ENCODE results near the gene LHX2.

LHX2 gene

DNA sequence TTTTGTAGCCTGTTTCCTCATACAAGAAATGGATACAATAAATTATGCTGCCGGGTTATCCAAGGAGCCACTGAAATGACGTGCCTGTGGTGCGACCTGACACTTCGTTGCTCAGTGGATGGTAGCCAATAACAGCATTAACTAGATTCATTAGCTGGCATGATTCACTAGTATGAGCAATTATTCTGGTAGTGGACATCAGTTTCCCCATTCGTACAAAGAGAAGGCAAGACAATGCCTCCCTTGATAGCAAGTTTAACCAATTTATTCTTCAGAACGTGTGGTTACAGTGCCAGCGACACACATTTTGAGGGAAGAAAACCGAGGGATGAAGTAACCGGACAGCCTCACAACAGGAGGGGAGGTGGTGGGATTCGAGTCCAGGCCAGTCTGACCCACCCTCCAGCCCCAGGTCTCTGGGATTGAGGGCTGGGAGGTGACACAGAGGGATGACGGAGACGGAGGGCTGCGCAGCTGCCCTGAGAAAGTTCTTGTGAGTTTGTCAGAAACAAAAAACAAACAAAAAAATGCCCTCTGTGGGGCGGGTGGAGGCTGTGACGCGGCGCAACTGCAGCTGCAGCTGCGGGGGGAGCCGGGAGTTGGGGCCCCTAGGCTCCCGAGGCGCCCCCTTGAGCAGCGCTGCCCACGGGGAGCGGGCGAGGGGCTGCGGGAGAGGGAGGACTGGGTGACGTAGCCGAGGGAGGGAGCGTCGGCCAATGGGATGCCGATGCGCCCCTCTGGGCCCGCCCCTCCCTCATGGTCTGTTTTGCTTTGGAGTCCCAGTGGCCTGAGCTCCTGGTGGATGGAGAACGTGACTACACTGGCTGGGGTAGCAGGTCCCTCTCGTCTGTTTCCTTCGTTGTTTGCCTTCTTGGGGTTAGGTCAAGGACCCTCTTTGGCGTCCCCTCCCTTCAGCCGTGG, 10.9 kb downstream of the LHX2 start:
- no peak for DNase-seq (ENCODE audit: low spot score)
- Mint-ChIP-seq H3K4me1 (ENCODE audit: low read depth) (peaks cover 2% of the 10 kb centered on the region), H3K4me3 (no peak overlapping the region), H3K27me3 (ENCODE audit: low read depth) (peaks cover 73% of the 10 kb centered on the region), H3K9me3 (no peaks in the 10 kb centered on the region), H3K27ac (no peak overlapping the region), H3K36me3 (ENCODE audit: low read depth) (no peaks in the 10 kb centered on the region)

DNA sequence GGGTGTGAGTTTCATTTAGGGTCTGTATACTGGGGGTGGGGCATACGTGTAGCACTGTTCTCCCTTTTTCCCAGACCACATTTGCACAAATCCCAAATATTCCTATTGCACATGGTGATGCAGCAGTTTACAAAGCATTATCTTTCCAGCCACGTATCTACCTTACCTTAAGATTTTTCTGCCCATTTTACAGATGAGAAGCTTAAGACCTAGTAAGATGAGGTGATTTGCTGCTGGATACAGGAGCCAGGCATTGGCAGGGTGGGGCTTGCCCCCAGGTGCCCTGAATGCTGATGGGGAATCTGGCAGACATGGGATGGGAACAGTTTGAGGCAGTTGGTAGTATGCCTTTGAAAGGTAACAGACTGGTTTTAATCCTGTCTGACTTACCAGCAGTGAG, 12.5 kb downstream of the LHX2 start:
- Mint-ChIP-seq H3K9me3 (no peaks in the 10 kb centered on the region), H3K4me1 (ENCODE audit: low read depth) (peaks cover 2% of the 10 kb centered on the region), H3K27me3 (ENCODE audit: low read depth) (peaks cover 74% of the 10 kb centered on the region), H3K4me3 (no peak overlapping the region), H3K36me3 (ENCODE audit: low read depth) (no peaks in the 10 kb centered on the region), H3K27ac (no peak overlapping the region)
- DNase-seq (ENCODE audit: low spot score): no peak

DNA sequence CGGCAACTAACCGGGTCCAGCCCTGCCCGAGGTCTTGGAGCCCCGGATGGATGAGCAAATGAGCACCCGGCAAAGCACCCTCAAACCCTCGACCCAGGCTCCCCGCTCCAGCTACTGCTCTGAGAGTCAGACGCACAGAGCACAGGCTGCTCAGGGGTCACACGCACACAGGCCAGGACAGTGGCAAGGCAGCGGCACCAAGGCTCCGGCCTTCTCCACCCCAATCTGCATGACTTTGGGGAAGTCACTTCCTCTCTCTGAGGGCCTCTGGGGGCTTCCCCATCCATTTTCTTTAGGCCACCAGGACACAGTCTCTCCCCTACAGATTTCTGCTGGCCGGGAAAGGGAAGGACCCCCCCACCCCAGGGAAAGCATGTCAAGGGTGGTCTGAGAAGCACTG, 18.0 kb downstream of the LHX2 start:
- Mint-ChIP-seq H3K27ac (no peak overlapping the region), H3K27me3 (ENCODE audit: low read depth) (peaks cover 59% of the 10 kb centered on the region), H3K4me3 (no peak overlapping the region), H3K4me1 (ENCODE audit: low read depth) (no peaks in the 10 kb centered on the region), H3K9me3 (no peaks in the 10 kb centered on the region), H3K36me3 (ENCODE audit: low read depth) (no peaks in the 10 kb centered on the region)
- DNase-seq (ENCODE audit: low spot score): no peak

DNA sequence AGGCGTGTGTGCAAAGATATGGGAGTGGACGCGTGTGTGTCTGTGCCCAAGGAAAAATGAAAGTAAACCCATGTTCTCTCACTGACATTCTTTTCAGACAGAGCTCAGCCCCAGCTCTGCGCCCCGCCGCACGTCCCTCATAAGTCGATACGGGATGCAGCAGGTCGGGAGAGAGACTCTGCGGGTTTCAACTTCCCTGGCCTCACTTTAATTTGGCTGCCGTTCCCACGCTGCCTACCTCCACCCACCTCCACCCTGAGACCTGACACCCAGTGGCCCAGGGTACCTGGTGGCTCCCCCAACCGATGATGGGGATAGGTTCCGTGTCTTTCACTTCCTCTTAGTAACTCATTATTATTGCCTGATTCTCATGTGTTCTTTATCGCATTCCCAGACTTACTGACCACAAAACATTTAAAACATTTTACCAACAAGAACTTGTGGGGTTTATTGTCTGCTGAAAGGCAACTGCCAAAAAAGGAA, 19.4 kb downstream of the LHX2 start:
- H3K4me3 Mint-ChIP-seq: no peak overlapping the region
- no peaks in the 10 kb centered on the region for H3K36me3 Mint-ChIP-seq (ENCODE audit: low read depth)

DNA sequence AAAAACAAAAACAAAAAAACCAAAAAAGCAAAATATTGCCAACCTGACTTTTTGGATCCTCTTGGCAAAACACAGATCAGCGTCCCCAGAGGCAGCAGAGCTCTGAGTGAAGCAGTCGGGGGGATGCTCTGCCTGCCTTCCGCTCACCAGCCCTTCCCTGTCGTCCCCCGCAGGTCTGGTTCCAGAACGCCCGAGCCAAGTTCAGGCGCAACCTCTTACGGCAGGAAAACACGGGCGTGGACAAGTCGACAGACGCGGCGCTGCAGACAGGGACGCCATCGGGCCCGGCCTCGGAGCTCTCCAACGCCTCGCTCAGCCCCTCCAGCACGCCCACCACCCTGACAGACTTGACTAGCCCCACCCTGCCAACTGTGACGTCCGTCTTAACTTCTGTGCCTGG, 20.7 kb downstream of the LHX2 start:
- Mint-ChIP-seq H3K27ac (no peak overlapping the region), H3K27me3 (ENCODE audit: low read depth) (peaks cover 56% of the 10 kb centered on the region), H3K36me3 (ENCODE audit: low read depth) (no peaks in the 10 kb centered on the region), H3K9me3 (no peaks in the 10 kb centered on the region), H3K4me1 (ENCODE audit: low read depth) (no peaks in the 10 kb centered on the region), H3K4me3 (no peak overlapping the region)
- DNase-seq (ENCODE audit: low spot score): no peak

More for the DNA sequence above, 19.4 kb downstream of the LHX2 start:
- Mint-ChIP-seq H3K27me3 (ENCODE audit: low read depth) (peaks cover 61% of the 10 kb centered on the region), H3K9me3 (no peaks in the 10 kb centered on the region), H3K27ac (no peak overlapping the region), H3K4me1 (ENCODE audit: low read depth) (no peaks in the 10 kb centered on the region)
- no peak for DNase-seq (ENCODE audit: low spot score)

DNA sequence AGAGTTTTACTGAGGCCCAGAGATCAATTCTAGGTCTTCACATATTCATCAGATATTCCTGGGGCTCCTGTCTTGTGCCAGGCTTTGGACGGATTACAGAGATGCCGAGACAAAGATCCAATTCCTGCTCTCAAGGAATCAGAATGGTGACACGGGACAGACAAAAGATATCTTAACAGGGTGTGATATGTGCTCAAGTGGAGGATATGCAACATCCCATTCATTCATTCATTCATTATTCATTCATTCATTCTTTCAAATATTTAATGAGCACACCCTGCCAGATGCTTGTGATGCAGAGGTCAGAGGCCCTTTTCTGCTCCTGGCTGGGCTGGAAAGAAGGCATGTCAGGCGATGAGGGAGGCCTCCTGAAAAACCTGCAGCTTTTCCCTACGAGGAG, 21.8 kb downstream of the LHX2 start:
- Mint-ChIP-seq H3K27ac (no peak overlapping the region), H3K27me3 (ENCODE audit: low read depth) (peaks cover 55% of the 10 kb centered on the region), H3K9me3 (no peaks in the 10 kb centered on the region), H3K4me3 (no peak overlapping the region), H3K36me3 (ENCODE audit: low read depth) (no peaks in the 10 kb centered on the region), H3K4me1 (ENCODE audit: low read depth) (no peaks in the 10 kb centered on the region)
- DNase-seq (ENCODE audit: low spot score): no peak

DNA sequence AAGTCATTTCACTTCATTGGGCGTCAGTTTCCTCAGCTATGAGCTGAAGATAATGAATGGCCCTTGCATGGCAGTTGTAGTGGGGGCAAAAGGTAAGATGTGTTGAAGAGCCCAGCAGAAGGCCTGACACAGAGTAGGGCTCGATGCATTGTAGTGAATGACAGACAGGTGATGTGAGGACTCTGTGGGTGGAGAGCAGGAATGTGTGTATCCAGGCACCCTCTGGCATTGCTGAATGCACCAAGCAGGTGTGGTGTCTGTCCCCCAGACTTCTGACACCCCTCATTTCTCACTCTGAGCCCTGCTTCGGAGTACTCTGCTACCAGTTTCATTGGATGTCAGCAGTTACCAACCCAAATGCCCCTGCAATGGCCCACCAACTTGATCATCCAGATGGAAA, 22.4 kb downstream of the LHX2 start:
- DNase-seq (ENCODE audit: low spot score): no peak
- Mint-ChIP-seq H3K4me3 (no peak overlapping the region), H3K9me3 (no peaks in the 10 kb centered on the region), H3K4me1 (ENCODE audit: low read depth) (no peaks in the 10 kb centered on the region), H3K36me3 (ENCODE audit: low read depth) (no peaks in the 10 kb centered on the region), H3K27me3 (ENCODE audit: low read depth) (peaks cover 54% of the 10 kb centered on the region), H3K27ac (no peak overlapping the region)

DNA sequence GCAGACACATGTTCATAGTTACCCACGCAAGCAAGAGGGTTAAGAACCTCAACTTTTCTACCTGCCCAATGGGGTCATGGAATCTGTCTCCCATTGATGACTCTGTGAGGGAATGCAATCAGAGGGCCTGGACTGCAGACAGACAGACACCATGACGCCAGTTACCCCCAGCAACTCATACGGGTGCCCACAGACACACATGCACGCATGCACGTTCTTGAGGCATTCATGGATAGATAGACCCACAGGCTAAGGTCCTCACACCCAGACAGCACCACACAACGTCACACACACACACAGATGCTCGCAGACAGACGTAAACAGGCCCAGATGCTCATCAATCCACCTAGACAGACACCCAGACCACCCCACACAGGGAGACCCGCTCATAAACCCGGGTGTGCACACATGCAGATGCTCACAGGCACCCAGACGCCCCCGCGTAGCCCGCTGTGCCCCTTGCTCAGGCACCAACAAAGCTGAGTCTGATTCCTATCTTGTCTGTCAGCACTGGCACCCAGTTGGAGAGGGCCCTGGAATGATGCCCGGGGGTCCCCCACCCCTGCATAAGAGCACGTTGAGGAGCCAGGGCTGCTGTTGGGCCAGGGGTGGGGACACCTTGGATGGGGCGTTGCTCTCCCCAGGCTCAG, 23.6 kb downstream of the LHX2 start:
- Mint-ChIP-seq H3K4me1 (ENCODE audit: low read depth) (no peaks in the 10 kb centered on the region), H3K4me3 (no peak overlapping the region), H3K36me3 (ENCODE audit: low read depth) (no peaks in the 10 kb centered on the region), H3K27ac (no peak overlapping the region), H3K27me3 (ENCODE audit: low read depth) (peaks cover 59% of the 10 kb centered on the region), H3K9me3 (no peaks in the 10 kb centered on the region)
- DNase-seq (ENCODE audit: low spot score): no peak

DNA sequence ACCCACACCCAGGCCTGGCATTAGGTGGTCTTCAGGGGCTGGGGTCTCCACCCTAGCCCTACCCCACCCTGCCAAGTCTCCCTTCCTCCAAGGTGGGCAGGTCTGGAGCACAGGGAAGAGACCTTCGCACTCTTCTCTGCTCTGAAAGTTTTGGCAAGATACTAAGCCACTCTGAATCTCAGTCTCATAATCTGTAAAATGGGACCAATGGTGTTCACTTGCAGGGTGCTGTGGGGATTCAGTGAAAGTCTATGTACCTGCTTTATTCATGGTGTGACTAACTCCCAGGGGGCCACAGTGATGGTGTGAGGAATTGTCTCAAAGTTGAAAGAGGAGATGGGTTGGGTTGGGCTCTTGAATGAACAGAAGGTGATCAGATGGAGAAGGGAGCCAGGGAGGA, 25.0 kb downstream of the LHX2 start:
- Mint-ChIP-seq H3K27ac (no peak overlapping the region), H3K4me3 (no peak overlapping the region), H3K9me3 (no peaks in the 10 kb centered on the region), H3K4me1 (ENCODE audit: low read depth) (no peaks in the 10 kb centered on the region), H3K27me3 (ENCODE audit: low read depth) (peaks cover 57% of the 10 kb centered on the region), H3K36me3 (ENCODE audit: low read depth) (no peaks in the 10 kb centered on the region)
- DNase-seq (ENCODE audit: low spot score): no peak

DNA sequence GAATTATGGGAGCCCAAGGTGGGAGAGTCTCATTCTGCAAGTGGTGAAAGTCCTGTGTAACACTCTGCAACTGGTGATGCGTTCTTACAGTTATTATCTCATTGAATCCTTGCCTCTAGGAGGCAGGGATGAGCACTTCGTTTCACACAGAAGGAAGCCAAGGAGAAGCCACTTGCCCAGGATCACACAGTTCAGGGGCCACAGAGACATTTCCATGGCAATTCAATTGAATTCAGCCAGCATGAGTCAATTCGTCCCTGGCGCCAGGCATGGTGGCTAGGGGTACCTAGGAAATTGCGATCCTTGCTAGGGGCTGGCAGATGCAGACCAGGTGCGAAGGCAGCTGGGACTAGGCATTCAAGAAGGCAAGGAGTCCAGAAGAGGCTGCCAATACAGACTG, 26.2 kb downstream of the LHX2 start:
- Mint-ChIP-seq H3K4me3 (no peak overlapping the region), H3K27me3 (ENCODE audit: low read depth) (peaks cover 52% of the 10 kb centered on the region), H3K9me3 (no peaks in the 10 kb centered on the region), H3K4me1 (ENCODE audit: low read depth) (no peaks in the 10 kb centered on the region), H3K36me3 (ENCODE audit: low read depth) (no peaks in the 10 kb centered on the region), H3K27ac (no peak overlapping the region)
- no peak for DNase-seq (ENCODE audit: low spot score)

DNA sequence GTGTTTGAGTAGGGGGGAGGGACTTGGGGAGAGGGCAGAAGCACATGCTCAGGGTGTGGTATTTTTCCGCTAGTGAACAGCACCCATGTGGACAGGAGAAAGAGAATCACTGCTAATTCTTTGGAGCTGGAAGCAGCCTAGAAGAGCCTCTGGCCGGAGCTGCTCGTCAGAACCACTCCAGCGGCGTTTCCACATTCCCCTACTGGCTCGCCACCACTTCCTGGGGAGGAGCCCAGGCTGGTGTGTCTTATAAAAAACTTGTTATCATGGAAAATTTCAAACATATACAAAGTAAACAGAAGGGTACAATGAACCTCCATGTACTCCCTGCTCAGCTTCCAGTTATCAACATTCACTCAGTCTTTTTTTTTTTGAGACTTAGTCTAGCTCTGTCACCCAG, 26.7 kb downstream of the LHX2 start:
- Mint-ChIP-seq H3K4me3 (no peak overlapping the region), H3K27me3 (ENCODE audit: low read depth) (peaks cover 49% of the 10 kb centered on the region)
- DNase-seq (ENCODE audit: low spot score): no peak

DNA sequence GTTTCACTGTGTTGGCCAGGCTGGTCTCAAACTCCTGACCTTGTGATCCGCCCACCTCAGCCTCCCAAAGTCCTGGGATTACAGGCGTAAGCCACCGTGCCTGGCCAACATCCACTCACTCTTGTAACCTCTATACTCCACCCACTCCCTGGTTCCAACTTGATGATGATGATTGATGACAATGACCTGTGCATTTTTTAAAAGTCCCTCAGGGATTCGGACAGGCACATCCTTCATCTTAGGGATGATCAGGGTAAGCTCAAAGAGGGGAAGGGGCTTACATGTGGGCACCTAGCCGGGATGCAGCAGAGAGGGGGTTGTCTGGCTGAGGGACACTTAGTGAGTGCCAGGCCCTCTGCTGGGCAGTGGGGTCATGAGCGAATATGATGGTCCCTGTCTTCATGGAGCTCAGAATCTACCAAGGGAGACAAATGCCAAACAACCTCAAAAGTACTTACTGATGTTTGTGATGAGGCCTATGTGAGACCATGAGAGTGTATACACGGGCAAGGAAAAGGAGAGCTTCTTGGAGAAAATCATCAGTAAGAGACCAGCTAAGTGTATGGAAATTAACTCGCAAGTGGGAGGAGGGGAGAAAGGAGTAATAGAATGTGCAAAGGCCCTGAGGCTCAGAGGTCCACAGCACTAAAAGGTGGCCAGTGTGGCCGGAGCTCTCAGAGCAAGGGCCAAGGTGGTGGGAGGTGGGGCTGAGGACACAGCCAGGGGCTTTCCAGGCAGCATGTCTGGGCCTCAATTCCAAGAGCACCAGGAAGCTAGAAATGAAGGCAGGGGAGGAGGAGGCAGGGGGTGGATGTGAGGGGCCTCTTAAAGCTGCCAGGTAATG, 27.4 kb downstream of the LHX2 start:
- Mint-ChIP-seq H3K9me3 (no peaks in the 10 kb centered on the region), H3K36me3 (ENCODE audit: low read depth) (no peaks in the 10 kb centered on the region), H3K27ac (no peak overlapping the region), H3K4me3 (no peak overlapping the region), H3K4me1 (ENCODE audit: low read depth) (no peaks in the 10 kb centered on the region), H3K27me3 (ENCODE audit: low read depth) (peaks cover 44% of the 10 kb centered on the region)
- no peak for DNase-seq (ENCODE audit: low spot score)

More for the DNA sequence above, 26.7 kb downstream of the LHX2 start:
- H3K36me3 Mint-ChIP-seq (ENCODE audit: low read depth): no peaks in the 10 kb centered on the region
- H3K9me3 Mint-ChIP-seq: no peaks in the 10 kb centered on the region
- no peaks in the 10 kb centered on the region for H3K4me1 Mint-ChIP-seq (ENCODE audit: low read depth)
- H3K27ac Mint-ChIP-seq: no peak overlapping the region

DNA sequence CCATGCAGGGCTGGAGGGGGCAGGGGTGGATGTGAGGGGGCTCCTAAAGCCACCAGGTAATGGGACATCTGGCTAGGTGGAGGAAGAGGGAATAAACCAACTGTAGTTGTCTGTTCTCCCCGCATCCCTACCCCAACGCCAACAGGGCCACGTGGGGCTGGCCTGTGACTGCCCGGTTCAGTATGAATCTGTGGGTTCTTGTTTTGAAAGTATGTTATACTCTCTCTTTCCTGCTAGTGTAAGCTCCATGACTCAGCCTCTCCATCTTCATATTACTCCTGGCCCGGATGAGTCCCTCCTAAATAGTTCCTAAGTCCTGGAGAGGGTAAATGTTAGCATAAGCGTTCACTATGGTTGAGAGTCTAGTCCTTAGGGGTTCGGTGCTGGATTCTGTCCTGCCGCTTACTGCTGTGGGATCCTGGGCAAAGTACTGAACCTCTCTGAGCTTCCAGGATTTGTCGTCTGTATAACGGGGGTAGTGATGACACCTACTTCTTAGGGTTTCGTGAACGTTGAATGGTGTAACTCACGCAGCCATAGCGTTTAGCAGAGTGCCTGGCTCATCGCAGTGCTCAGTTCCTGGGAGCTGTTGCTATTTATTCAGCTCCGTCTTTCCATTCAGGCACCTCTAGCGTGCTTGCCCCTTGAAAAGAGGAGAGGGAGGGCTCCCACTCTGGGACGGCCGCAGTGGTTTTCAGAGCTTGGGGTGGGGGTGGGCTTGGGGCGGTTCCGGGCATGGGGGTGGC, 28.8 kb downstream of the LHX2 start:
- H3K27me3 Mint-ChIP-seq (ENCODE audit: low read depth): peaks cover 47% of the 10 kb centered on the region
- H3K9me3 Mint-ChIP-seq: no peaks in the 10 kb centered on the region
- no peak overlapping the region for H3K4me3 Mint-ChIP-seq
- no peak overlapping the region for H3K27ac Mint-ChIP-seq
- no peaks in the 10 kb centered on the region for H3K36me3 Mint-ChIP-seq (ENCODE audit: low read depth)
- no peak for DNase-seq (ENCODE audit: low spot score)
- H3K4me1 Mint-ChIP-seq (ENCODE audit: low read depth): no peaks in the 10 kb centered on the region

Data from T-helper 2 cell treated with Interferon-gamma antibody and Interleukin-4, amounts not matched to agents 5 μg/mL and 100 μg/mL, for 36 hours (primary cell).